ENCODE measurements around the gene CALML5. TPM values are rescaled to one million over a fixed set of nuclear protein-coding genes. Genes with fewer than 3 reads are reported as not detected.
A peak's percentile ranks its signal among the peaks of the same experiment; 100 is the strongest.
"Not testable (repeated sequence)": the region's sequence is repeated elsewhere in the genome, so short reads cannot be mapped to it uniquely, and the experiment has no call there.

CALML5 gene
- total RNA-seq, 1 donor from 2014 or later, result not detected

DNA sequence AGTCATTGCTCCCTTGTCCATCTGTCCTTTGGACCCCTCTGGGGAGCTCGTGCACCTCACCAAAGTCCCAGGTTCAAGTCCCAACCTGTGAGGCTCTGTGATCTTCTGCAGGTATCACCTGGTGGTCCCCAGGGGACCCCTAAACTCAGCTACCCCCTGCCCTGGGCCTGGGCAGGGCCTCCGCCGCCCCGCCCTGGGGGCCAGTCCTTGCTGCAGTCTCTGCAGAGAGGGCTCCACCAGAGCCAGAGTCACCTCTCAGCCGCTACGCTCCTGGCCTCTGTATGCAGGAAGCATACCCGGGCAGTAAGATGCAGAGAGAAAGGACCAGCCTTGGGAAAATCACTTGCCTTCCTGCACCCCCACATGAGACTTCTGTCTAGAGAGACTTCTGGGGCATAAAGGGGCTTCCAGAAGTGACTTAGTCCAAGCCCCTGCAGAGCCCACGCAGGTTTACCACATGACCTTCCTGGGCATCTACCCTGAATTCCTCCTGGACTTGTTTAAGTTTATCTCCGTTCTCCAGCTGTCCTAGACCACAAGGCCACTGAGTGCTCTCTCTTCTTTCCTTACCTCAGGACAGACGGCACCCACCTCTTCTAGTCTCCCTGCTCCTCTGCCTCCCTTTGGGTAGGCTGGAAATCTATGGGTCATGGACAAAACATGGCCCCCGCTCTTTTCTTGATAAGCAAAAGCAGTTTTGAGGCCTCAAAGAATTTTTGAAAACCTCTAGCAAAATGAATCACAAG lies 21.2 kb downstream of the CALML5 start:
- no peak for TF ChIP-seq CTCF (IDR thresholded peaks at IDR 0.05)
- H3K9me3 Mint-ChIP-seq (ENCODE audit: unreplicated experiment), result no peaks in the 10 kb centered on the region
- no peaks in the 10 kb centered on the region for H3K36me3 Mint-ChIP-seq (ENCODE audit: unreplicated experiment)
- peak; percentile 42 for DNase-seq (ENCODE audit: extremely low spot score, unreplicated experiment)
- no peaks in the 10 kb centered on the region for H3K27me3 Mint-ChIP-seq (ENCODE audit: unreplicated experiment)
- no peak overlapping the region for H3K27ac Mint-ChIP-seq (ENCODE audit: unreplicated experiment)
- H3K4me3 Mint-ChIP-seq (ENCODE audit: unreplicated experiment), result no peak overlapping the region
- H3K4me1 Mint-ChIP-seq (ENCODE audit: unreplicated experiment), result no peaks in the 10 kb centered on the region

GRCh38 chr10:5476918-5477525 lies 22.3 kb downstream of the CALML5 start:
- Mint-ChIP-seq H3K27me3 (ENCODE audit: unreplicated experiment) (no peaks in the 10 kb centered on the region), H3K4me1 (ENCODE audit: unreplicated experiment) (no peaks in the 10 kb centered on the region), H3K9me3 (ENCODE audit: unreplicated experiment) (no peaks in the 10 kb centered on the region), H3K27ac (ENCODE audit: unreplicated experiment) (no peak overlapping the region), H3K4me3 (ENCODE audit: unreplicated experiment) (no peak overlapping the region), H3K36me3 (ENCODE audit: unreplicated experiment) (no peaks in the 10 kb centered on the region)
- no peak for DNase-seq (ENCODE audit: extremely low spot score, unreplicated experiment)
- no peak for TF ChIP-seq CTCF (IDR thresholded peaks at IDR 0.05)

GRCh38 chr10:5475974-5476807 lies 23.2 kb downstream of the CALML5 start:
- H3K27ac Mint-ChIP-seq (ENCODE audit: unreplicated experiment); H3K36me3 Mint-ChIP-seq (ENCODE audit: unreplicated experiment); H3K9me3 Mint-ChIP-seq (ENCODE audit: unreplicated experiment); H3K4me1 Mint-ChIP-seq (ENCODE audit: unreplicated experiment); DNase-seq (ENCODE audit: extremely low spot score, unreplicated experiment); H3K4me3 Mint-ChIP-seq (ENCODE audit: unreplicated experiment); H3K27me3 Mint-ChIP-seq (ENCODE audit: unreplicated experiment): not testable (repeated sequence)

DNA sequence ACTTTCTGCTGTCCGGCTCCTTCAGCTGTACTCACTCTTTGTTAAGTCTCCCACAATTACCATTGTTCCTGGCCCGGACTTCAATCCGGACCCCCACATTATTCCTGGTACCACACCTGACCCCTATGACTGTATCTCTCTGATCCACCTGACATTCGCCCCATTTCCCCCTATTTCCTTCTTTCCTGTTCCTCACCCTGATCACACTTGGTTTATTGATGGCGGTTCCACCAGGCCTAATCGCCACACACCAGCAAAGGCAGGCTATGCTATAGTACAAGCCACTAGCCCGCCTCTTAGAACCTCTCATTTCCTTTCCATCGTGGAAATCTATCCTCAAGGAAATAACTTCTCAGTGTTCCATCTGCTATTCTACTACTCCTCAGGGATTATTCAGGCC lies 24.3 kb downstream of the CALML5 start:
- DNase-seq (ENCODE audit: extremely low spot score, unreplicated experiment); H3K27ac Mint-ChIP-seq (ENCODE audit: unreplicated experiment); H3K36me3 Mint-ChIP-seq (ENCODE audit: unreplicated experiment); H3K4me3 Mint-ChIP-seq (ENCODE audit: unreplicated experiment); H3K9me3 Mint-ChIP-seq (ENCODE audit: unreplicated experiment); H3K4me1 Mint-ChIP-seq (ENCODE audit: unreplicated experiment); H3K27me3 Mint-ChIP-seq (ENCODE audit: unreplicated experiment): not testable (repeated sequence)

GRCh38 chr10:5474642-5475041 lies 24.7 kb downstream of the CALML5 start:
- DNase-seq (ENCODE audit: extremely low spot score, unreplicated experiment); H3K36me3 Mint-ChIP-seq (ENCODE audit: unreplicated experiment); H3K4me3 Mint-ChIP-seq (ENCODE audit: unreplicated experiment); H3K4me1 Mint-ChIP-seq (ENCODE audit: unreplicated experiment); H3K27ac Mint-ChIP-seq (ENCODE audit: unreplicated experiment); H3K27me3 Mint-ChIP-seq (ENCODE audit: unreplicated experiment); H3K9me3 Mint-ChIP-seq (ENCODE audit: unreplicated experiment): not testable (repeated sequence)

- Mint-ChIP-seq H3K4me3 (ENCODE audit: unreplicated experiment) (no peak overlapping the region), H3K27ac (ENCODE audit: unreplicated experiment) (no peak overlapping the region), H3K36me3 (ENCODE audit: unreplicated experiment) (no peaks in the 10 kb centered on the region), H3K27me3 (ENCODE audit: unreplicated experiment) (no peaks in the 10 kb centered on the region), H3K4me1 (ENCODE audit: unreplicated experiment) (peaks cover 7% of the 10 kb centered on the region), H3K9me3 (ENCODE audit: unreplicated experiment) (peaks cover 8% of the 10 kb centered on the region)
- no peak for DNase-seq (ENCODE audit: extremely low spot score, unreplicated experiment)
- no peak for TF ChIP-seq CTCF (IDR thresholded peaks at IDR 0.05)
These were observed 29.2 kb downstream of the CALML5 start for GRCh38 chr10:5470062-5470751.

All from osteocyte (in vitro differentiated cells).